SK-N-SH (cell line): ENCODE measurements around the gene BMAL1. TPM values are rescaled to one million over a fixed set of nuclear protein-coding genes. Genes with fewer than 3 reads are reported as not detected.

Experiments used
- CTCF ChIA-PET: fragments of 300-600, 350-600 bp; formaldehyde crosslinking; extraction: SDS; loops from one replicate; lab custom pipeline; 2021; lab: Yijun Ruan, JAX
- POLR2A ChIA-PET: fragments of 350-600 bp; sonication (Branson Sonifier 250); formaldehyde crosslinking; extraction: SDS; loops from one replicate; lab custom pipeline; 2020; ENCODE audit warnings: antibody characterized with exemption, inconsistent platforms; lab: Yijun Ruan, JAX
- DNase-seq: peaks from one replicate; pipeline ENCODE4 v3.0.0; 2012
- H2AFZ ChIP-seq: fragments of 200-600 bp; sonication (generic); 2 replicates; pipeline ENCODE4 v1.8.1; 2016; ENCODE audit warnings: antibody characterized with exemption, mild to moderate bottlenecking, low read depth
- H3F3A ChIP-seq: fragments of 200-600 bp; sonication (generic); replicated peaks from 2 replicates; pipeline ENCODE3; 2016; ENCODE audit warnings: antibody characterized with exemption, mild to moderate bottlenecking; ENCODE audit not compliant: insufficient read depth
- H3K27ac ChIP-seq, 2 experiments: fragments of 200-500 bp in 1 of 2; fragments of 200-600 bp in 1 of 2; sonication (Bioruptor generic) in 1 of 2; sonication (generic), shearing (Covaris generic) in 1 of 2; 2 replicates each; pipeline versions ENCODE4 v1.5.1 to v1.6.1; 2014 to 2016; ENCODE audit warnings: low read depth in 2 of 2, inconsistent platforms in 1 of 2, low read length in 1 of 2, mild to moderate bottlenecking in 1 of 2, mixed read lengths in 1 of 2
- H3K27me3 ChIP-seq: fragments of 200-600 bp; sonication (generic), shearing (Covaris generic); 2 replicates; pipeline ENCODE4 v1.6.1; 2016; ENCODE audit warnings: mixed run types; ENCODE audit not compliant: insufficient read depth
- H3K36me3 ChIP-seq, 2 experiments: fragments of 200-500 bp in 1 of 2; fragments of 200-600 bp in 1 of 2; sonication (Bioruptor generic) in 1 of 2; sonication (generic) in 1 of 2; replicated peaks in 1 of 2; 2 replicates each; pipeline versions ENCODE3 to v1.5.1; 2014 to 2016; ENCODE audit warnings: low read length in 1 of 2, mild to moderate bottlenecking in 1 of 2; ENCODE audit not compliant: insufficient read depth in 2 of 2, control insufficient read depth in 1 of 2
- H3K4me1 ChIP-seq, 2 experiments: fragments of 200-500 bp in 1 of 2; fragments of 200-600 bp in 1 of 2; sonication (Bioruptor generic) in 1 of 2; sonication (generic), shearing (Covaris generic) in 1 of 2; 2 replicates each; pipeline versions ENCODE4 v1.5.1 to v1.6.1; 2014 to 2016; ENCODE audit warnings: low read depth in 1 of 2, low read length in 1 of 2, mixed run types in 1 of 2; ENCODE audit not compliant: insufficient read depth in 2 of 2, control insufficient read depth in 1 of 2
- H3K4me2 ChIP-seq: fragments of 200-600 bp; sonication (generic), shearing (Covaris generic); 2 replicates; pipeline ENCODE4 v1.6.1; 2017; ENCODE audit warnings: mixed run types
- H3K4me3 ChIP-seq, 2 experiments: fragments of 200-500 bp in 1 of 2; fragments of 200-600 bp in 1 of 2; sonication (Bioruptor generic) in 1 of 2; sonication (generic), shearing (Covaris generic) in 1 of 2; 2 replicates each; pipeline versions ENCODE4 v1.5.1 to v1.8.1; 2014 to 2016; ENCODE audit warnings: low read depth in 2 of 2, inconsistent platforms in 1 of 2, low read length in 1 of 2, mild to moderate bottlenecking in 1 of 2, mixed read lengths in 1 of 2, moderate library complexity in 1 of 2
- H3K79me2 ChIP-seq: fragments of 200-600 bp; sonication (generic); 2 replicates; pipeline ENCODE4 v1.8.1; 2017; ENCODE audit warnings: mild to moderate bottlenecking; ENCODE audit not compliant: insufficient read depth
- H3K9ac ChIP-seq: fragments of 200-600 bp; sonication (generic); 2 replicates; pipeline ENCODE4 v1.6.1; 2017; ENCODE audit warnings: mixed run types
- H3K9me2 ChIP-seq: fragments of 200-600 bp; sonication (generic); 2 replicates; pipeline ENCODE4 v1.6.1; 2017; ENCODE audit warnings: mixed run types
- H3K9me3 ChIP-seq: fragments of 200-600 bp; sonication (generic); 2 replicates; pipeline ENCODE4 v1.6.1; 2017; ENCODE audit warnings: mixed run types, mild to moderate bottlenecking, moderate library complexity
- H4K20me1 ChIP-seq: fragments of 200-600 bp; sonication (generic); 2 replicates; pipeline ENCODE4 v1.6.1; 2017; ENCODE audit warnings: mild to moderate bottlenecking, mixed run types; ENCODE audit not compliant: insufficient read depth
- CHD2 ChIP-seq: fragments of 150-350 bp; IDR thresholded peaks from 2 replicates; pipeline ENCODE4 v1.6.1; 2018; ENCODE audit warnings: low read length; ENCODE audit not compliant: partially characterized antibody
- FOSL2 ChIP-seq: IDR thresholded peaks from 2 replicates; pipeline ENCODE4 v1.4.0; 2012; ENCODE audit warnings: low read depth, mild to moderate bottlenecking, moderate library complexity, borderline replicate concordance
- FOXJ3 ChIP-seq: sonication (generic); formaldehyde crosslinking; IDR thresholded peaks from 2 replicates; pipeline ENCODE4 v1.5.1; 2020; ENCODE audit warnings: mild to moderate bottlenecking, missing genetic modification reagents
- MEF2A ChIP-seq: IDR thresholded peaks from 2 replicates; pipeline ENCODE4 v1.4.0; 2012; ENCODE audit warnings: low read depth, borderline replicate concordance
- MXI1 ChIP-seq: IDR thresholded peaks from 2 replicates; pipeline ENCODE4 v1.6.1; 2012; ENCODE audit warnings: mild to moderate bottlenecking, low read depth, low read length, improper control_type of control experiment
- NRF1 ChIP-seq: IDR thresholded peaks from 2 replicates; pipeline ENCODE4 v1.6.1; 2012; ENCODE audit warnings: low read depth, mild to moderate bottlenecking, low read length
- PBX3 ChIP-seq: IDR thresholded peaks from 2 replicates; pipeline ENCODE4; 2012
- RCOR1 ChIP-seq: fragments of 150-350 bp; IDR thresholded peaks from 2 replicates; pipeline ENCODE4 v1.6.1; 2017; ENCODE audit warnings: antibody characterized with exemption, low read length
- SIN3A ChIP-seq: IDR thresholded peaks from 2 replicates; pipeline ENCODE4 v1.6.1; 2012; ENCODE audit warnings: low read depth, mild to moderate bottlenecking, low read length, moderate library complexity, borderline replicate concordance
- USF1 ChIP-seq: IDR thresholded peaks from 2 replicates; pipeline ENCODE4 v1.4.0; 2012; ENCODE audit warnings: low read depth, borderline replicate concordance
- YY1 ChIP-seq: IDR thresholded peaks from 2 replicates; pipeline ENCODE4 v1.4.0; 2012; ENCODE audit warnings: low read depth, mild to moderate bottlenecking
- WGBS: methylation state at CpG from one replicate; pipeline ENCODE4 v1.1.6; 2017; ENCODE audit warnings: low lambda C conversion rate; 5-methylcytosine and 5-hydroxymethylcytosine counted together
- polyA plus RNA-seq, 3 experiments: library from polyadenylated mRNA; depleted of rRNA; stranded (reverse); fragments of >200 nt; gene quantifications; 2 replicates each; pipeline ENCODE4 v1.2.3, GENCODE V29; 2012
- TF ChIP-seq, protein P1 (sequence below): IDR thresholded peaks from 2 replicates; pipeline ENCODE4 v1.6.1; 2012; ENCODE audit warnings: mild to moderate bottlenecking, low read depth, low read length, moderate library complexity
- TF ChIP-seq, protein P2 (sequence below): IDR thresholded peaks from 2 replicates; pipeline ENCODE4 v1.4.0; 2012; ENCODE audit warnings: low read depth, borderline replicate concordance

Gene BMAL1
- polyA plus RNA-seq, 1 of the 3 experiments (the other 2 are of a cell fraction), result 6.5 TPM

GRCh38 chr11:13376402-13376801, 98.8 kb downstream of the BMAL1 start:
- no peaks in the 10 kb centered on the region for H3K9me3 ChIP-seq
- no peaks in the 10 kb centered on the region for H3K4me1 ChIP-seq
- H3K4me2 ChIP-seq, result no peak overlapping the region
- ChIA-PET POLR2A (no interaction called here), CTCF (interaction anchor here (0.9 to 1.7 kb wide), 4 partner anchors 9 to 166 kb away, joined by 3 to 11 read pairs (median 4); no protein-coding TSS in a partner anchor)
- TF ChIP-seq MXI1 (no peak), CHD2 (no peak)
- TF ChIP-seq, protein P1, sequence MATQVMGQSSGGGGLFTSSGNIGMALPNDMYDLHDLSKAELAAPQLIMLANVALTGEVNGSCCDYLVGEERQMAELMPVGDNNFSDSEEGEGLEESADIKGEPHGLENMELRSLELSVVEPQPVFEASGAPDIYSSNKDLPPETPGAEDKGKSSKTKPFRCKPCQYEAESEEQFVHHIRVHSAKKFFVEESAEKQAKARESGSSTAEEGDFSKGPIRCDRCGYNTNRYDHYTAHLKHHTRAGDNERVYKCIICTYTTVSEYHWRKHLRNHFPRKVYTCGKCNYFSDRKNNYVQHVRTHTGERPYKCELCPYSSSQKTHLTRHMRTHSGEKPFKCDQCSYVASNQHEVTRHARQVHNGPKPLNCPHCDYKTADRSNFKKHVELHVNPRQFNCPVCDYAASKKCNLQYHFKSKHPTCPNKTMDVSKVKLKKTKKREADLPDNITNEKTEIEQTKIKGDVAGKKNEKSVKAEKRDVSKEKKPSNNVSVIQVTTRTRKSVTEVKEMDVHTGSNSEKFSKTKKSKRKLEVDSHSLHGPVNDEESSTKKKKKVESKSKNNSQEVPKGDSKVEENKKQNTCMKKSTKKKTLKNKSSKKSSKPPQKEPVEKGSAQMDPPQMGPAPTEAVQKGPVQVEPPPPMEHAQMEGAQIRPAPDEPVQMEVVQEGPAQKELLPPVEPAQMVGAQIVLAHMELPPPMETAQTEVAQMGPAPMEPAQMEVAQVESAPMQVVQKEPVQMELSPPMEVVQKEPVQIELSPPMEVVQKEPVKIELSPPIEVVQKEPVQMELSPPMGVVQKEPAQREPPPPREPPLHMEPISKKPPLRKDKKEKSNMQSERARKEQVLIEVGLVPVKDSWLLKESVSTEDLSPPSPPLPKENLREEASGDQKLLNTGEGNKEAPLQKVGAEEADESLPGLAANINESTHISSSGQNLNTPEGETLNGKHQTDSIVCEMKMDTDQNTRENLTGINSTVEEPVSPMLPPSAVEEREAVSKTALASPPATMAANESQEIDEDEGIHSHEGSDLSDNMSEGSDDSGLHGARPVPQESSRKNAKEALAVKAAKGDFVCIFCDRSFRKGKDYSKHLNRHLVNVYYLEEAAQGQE, result no peak
- TF ChIP-seq, protein P2, sequence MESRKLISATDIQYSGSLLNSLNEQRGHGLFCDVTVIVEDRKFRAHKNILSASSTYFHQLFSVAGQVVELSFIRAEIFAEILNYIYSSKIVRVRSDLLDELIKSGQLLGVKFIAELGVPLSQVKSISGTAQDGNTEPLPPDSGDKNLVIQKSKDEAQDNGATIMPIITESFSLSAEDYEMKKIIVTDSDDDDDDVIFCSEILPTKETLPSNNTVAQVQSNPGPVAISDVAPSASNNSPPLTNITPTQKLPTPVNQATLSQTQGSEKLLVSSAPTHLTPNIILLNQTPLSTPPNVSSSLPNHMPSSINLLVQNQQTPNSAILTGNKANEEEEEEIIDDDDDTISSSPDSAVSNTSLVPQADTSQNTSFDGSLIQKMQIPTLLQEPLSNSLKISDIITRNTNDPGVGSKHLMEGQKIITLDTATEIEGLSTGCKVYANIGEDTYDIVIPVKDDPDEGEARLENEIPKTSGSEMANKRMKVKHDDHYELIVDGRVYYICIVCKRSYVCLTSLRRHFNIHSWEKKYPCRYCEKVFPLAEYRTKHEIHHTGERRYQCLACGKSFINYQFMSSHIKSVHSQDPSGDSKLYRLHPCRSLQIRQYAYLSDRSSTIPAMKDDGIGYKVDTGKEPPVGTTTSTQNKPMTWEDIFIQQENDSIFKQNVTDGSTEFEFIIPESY, result no peak
- WGBS, result 90% methylated on average over 4 of the region's 5 CpGs
- H4K20me1 ChIP-seq, result no peaks in the 10 kb centered on the region
- H3K79me2 ChIP-seq, result no peaks in the 10 kb centered on the region
- H3K9me2 ChIP-seq, result no peaks in the 10 kb centered on the region
- H3K36me3 ChIP-seq, result peaks cover 36 to 65% of the 10 kb centered on the region in 2 experiments
- no peaks in the 10 kb centered on the region for H3F3A ChIP-seq
- no peaks in the 10 kb centered on the region for H3K27me3 ChIP-seq
- H2AFZ ChIP-seq, result no peak overlapping the region
- H3K27ac ChIP-seq, result no peak overlapping the region
- no peak overlapping the region for H3K9ac ChIP-seq
- no peak for DNase-seq
- H3K4me3 ChIP-seq, result no peak overlapping the region

DNA sequence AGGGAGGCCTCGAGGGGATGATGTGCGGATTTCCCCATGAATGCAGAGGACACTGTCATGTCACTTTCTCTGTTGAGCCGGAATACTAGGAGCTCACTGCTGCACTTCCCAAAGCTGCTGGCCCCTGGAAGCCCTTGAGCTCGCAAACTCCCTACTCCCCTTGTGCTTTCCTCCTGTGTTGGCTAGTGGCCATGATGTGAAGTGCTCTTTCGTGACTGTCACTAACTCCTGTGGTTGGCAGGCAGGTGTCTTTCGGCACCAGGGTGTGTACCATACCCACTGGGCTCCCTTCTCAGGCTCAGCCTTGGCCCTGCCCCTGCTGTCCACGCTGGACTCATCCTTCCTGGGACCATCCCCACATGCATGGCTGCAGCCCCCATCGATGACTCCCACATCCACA, 99.2 kb downstream of the BMAL1 start:
- Histone ChIP-seq H4K20me1 (no peaks in the 10 kb centered on the region), H3K27ac (no peak overlapping the region), H3K36me3 (peaks cover 36 to 66% of the 10 kb centered on the region in 2 experiments), H3K79me2 (no peaks in the 10 kb centered on the region), H2AFZ (no peak overlapping the region), H3K4me2 (no peak overlapping the region), H3K9me3 (no peaks in the 10 kb centered on the region), H3K4me1 (no peaks in the 10 kb centered on the region), H3K4me3 (no peak overlapping the region), H3F3A (no peaks in the 10 kb centered on the region), H3K9ac (no peak overlapping the region), H3K9me2 (no peaks in the 10 kb centered on the region), H3K27me3 (no peaks in the 10 kb centered on the region)
- 95% methylated on average over 6 of the region's 8 CpGs for WGBS
- POLR2A ChIA-PET, result no interaction called here
- no peak for DNase-seq
- CTCF ChIA-PET, result interaction anchor here (0.9 to 1.4 kb wide), 2 partner anchors 8 to 10 kb away, joined by 3 read pairs; no protein-coding TSS in a partner anchor
- TF ChIP-seq PBX3, result no peak
- no peak for TF ChIP-seq FOSL2
- no peak for TF ChIP-seq USF1
- no peak for TF ChIP-seq NRF1
- no peak for TF ChIP-seq RCOR1
- TF ChIP-seq SIN3A, result no peak
- no peak for TF ChIP-seq MEF2A
- TF ChIP-seq FOXJ3 (CRISPR knock-in tag), result no peak
- no peak for TF ChIP-seq CHD2
- TF ChIP-seq, protein P1, result no peak
- TF ChIP-seq YY1, result no peak
